ENCODE data around the gene MED10.

- TF ChIP-seq CTCF (IDR thresholded peaks at IDR 0.05) (no peak), EP300 (IDR thresholded peaks at IDR 0.05) (no peak)
These were observed 23.5 kb downstream of the MED10 start for GRCh38 chr5:6354848-6355247.
